Pancreas (tissue), 10 donors: ENCODE results near the gene C13orf42. TPM values are rescaled to one million over a fixed set of nuclear protein-coding genes. Genes with fewer than 3 reads are reported as not detected.

ENCODE experiments used
- ATAC-seq, 4 donors: fragments of 200-7000 bp; cut with Tn5 transposase; one replicate each; pipeline versions ENCODE4 v1.8.0 to v1.9.1; 2020; ENCODE audit warnings: mild to moderate bottlenecking in 4 of 4, moderate library complexity in 4 of 4
- DNase-seq, 6 donors: peaks; one replicate each; pipeline ENCODE4 v3.0.0-alpha.2; 2020
- FAIRE-seq: peaks from 2 replicates; lab custom pipeline; 2012; peaks lifted over from hg19 to GRCh38; lab: Jason Lieb, UNC
- H3K27ac ChIP-seq, 4 donors: fragments of 200-600 bp; sonication (generic); 1 replicate in 3 of 4; 2 replicates in 1 of 4; pipeline versions ENCODE4 v1.5.0 to v1.8.0; 2020
- H3K27me3 ChIP-seq, 4 donors: fragments of 200-600 bp; one replicate each; pipeline ENCODE4 v1.8.0; 2021
- H3K36me3 ChIP-seq, 3 donors: fragments of 200-600 bp; sonication (generic) in 1 of 3; one replicate each; pipeline versions ENCODE4 v1.5.0 to v1.8.0; 2020 to 2021
- H3K4me1 ChIP-seq, 3 donors: fragments of 200-600 bp; one replicate each; pipeline ENCODE4 v1.8.0; 2021
- H3K4me3 ChIP-seq, 4 donors: fragments of 200-600 bp; sonication (generic) in 2 of 4; one replicate each; pipeline versions ENCODE4 v1.5.0 to v1.8.0; 2020 to 2021
- H3K9me3 ChIP-seq, 4 donors: fragments of 200-600 bp; one replicate each; pipeline ENCODE4 v1.8.0; 2021
- WGBS, 2 donors: extraction: QIAGEN DNeasy Blood & Tissue Kit; methylation state at CpG; one replicate each; pipeline ENCODE4 v1.1.7; 2013; 5-methylcytosine and 5-hydroxymethylcytosine counted together
- intact Hi-C, 3 donors: fragments of 100-400 bp; cut with DNase I; formaldehyde crosslinking; loops; one replicate each; pipeline versions ENCODE4 v1.11.1 to v1.14.2; 2022
- polyA plus RNA-seq, 2 donors: library from polyadenylated mRNA; stranded (reverse); fragments of 200-250 nt; gene quantifications; one replicate each; pipeline ENCODE4 v1.2.3, GENCODE V29; 2013
- total RNA-seq, 6 donors: library from RNA; stranded (reverse); fragmentation: NEBNext Ultra II Directional in 4 of 6; extraction: Animal tissue kit (Norgen Biotek cat#: 25700) in 4 of 6; gene quantifications; one replicate each; pipeline versions ENCODE4 v1.2.1 to v1.2.4, GENCODE V29; 2021 to 2023
- TF ChIP-seq, protein P1 (sequence below), 4 donors: fragments of 200-600 bp; sonication (generic) in 3 of 4; IDR thresholded peaks; one replicate each; pipeline versions ENCODE4 v1.5.0 to v1.8.0; 2021; ENCODE audit warnings: antibody characterized with exemption in 4 of 4
- donor health status: healthy with polysubstance abuse.
- donor health status: DM: no; HTN: no; CAD: no; lungs with moderate emphysema.
- donor health status: DM: no; HTN: no; CAD: no.
- donor health status: control.
- donor health status: control.
- donor health status: Bipolar disorder and iron deficiency.
- donor health status: DM: yes; HTN: yes; CAD: no.
- donor health status: DM: no; HTN: no; CAD: no.
- donor health status: DM: no; HTN: no; CAD: no.
- donor health status: DM: yes; HTN: yes; CAD: no.

The C13orf42 gene
- total and polyA plus RNA-seq, 8 donors, result not detected

DNA sequence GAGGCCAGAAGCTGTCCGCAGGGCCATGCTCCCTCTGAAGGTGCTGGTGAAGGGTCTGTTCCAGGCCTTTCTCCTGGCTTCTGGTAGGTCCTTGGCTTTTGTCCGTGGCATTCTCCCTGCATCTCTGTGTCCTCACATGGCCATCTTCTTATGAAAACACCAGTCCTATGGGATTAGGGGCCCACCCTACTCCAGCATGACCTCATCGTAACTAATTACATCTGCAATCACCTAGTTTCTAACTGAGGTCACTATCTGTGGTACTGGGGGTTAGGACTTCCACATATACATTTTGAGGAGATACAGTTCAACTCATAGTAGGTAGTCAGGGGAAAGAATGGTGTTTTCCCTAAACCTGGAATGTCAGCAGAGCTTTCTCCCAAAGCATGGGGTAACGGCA is 3.1 kb downstream of the C13orf42 start:
- WGBS, 2 donors, result 85 to 87% methylated on average over 4 of the region's 4 CpGs
- TF ChIP-seq, protein P1, sequence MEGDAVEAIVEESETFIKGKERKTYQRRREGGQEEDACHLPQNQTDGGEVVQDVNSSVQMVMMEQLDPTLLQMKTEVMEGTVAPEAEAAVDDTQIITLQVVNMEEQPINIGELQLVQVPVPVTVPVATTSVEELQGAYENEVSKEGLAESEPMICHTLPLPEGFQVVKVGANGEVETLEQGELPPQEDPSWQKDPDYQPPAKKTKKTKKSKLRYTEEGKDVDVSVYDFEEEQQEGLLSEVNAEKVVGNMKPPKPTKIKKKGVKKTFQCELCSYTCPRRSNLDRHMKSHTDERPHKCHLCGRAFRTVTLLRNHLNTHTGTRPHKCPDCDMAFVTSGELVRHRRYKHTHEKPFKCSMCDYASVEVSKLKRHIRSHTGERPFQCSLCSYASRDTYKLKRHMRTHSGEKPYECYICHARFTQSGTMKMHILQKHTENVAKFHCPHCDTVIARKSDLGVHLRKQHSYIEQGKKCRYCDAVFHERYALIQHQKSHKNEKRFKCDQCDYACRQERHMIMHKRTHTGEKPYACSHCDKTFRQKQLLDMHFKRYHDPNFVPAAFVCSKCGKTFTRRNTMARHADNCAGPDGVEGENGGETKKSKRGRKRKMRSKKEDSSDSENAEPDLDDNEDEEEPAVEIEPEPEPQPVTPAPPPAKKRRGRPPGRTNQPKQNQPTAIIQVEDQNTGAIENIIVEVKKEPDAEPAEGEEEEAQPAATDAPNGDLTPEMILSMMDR (IDR thresholded peaks at IDR 0.05), result no peak
- no peak overlapping the region for H3K27ac ChIP-seq
- FAIRE-seq (no peak), ATAC-seq (no peak), DNase-seq (no peak)
- no peaks in the 10 kb centered on the region for H3K27me3 ChIP-seq
- H3K9me3 ChIP-seq, result no peaks in the 10 kb centered on the region
- H3K36me3 ChIP-seq, result no peaks in the 10 kb centered on the region
- intact Hi-C loops, result no loop called here
- H3K4me3 ChIP-seq, result no peak overlapping the region
- H3K4me1 ChIP-seq, result no peaks in the 10 kb centered on the region

DNA sequence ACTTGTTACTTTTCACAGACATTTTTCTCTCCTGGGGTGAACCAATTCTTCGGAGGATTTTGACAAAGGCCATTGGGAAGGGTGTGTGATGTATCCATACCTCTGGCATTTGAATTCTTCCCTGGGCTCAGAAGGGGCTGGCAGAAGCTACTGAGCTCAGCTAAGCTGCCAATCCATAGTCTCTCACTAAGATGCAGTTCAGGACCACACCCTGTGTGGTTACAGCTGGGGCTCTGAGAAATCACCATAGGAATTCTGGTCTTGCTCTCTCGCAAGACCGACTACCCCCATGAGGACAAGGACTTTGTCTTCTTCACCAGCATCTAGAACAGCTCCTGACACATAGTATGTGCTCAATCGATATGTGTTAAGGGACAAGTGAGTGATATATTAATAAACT is 6.0 kb downstream of the C13orf42 start:
- Histone ChIP-seq H3K27me3 (peaks cover 0 to 7% (median 0%) of the 10 kb centered on the region in 4 donors), H3K27ac (no peak overlapping the region), H3K4me1 (no peaks in the 10 kb centered on the region), H3K9me3 (no peaks in the 10 kb centered on the region), H3K4me3 (no peak overlapping the region), H3K36me3 (no peaks in the 10 kb centered on the region)
- no peak for ATAC-seq
- TF ChIP-seq, protein P1 (IDR thresholded peaks at IDR 0.05), result no peak
- WGBS, 2 donors, result 84 to 92% methylated on average over 4 of the region's 4 CpGs
- no peak for DNase-seq
- FAIRE-seq, result no peak
- intact Hi-C loops, result no loop called here

- FAIRE-seq (no peak), DNase-seq (no peak), ATAC-seq (no peak)
- Histone ChIP-seq H3K9me3 (no peaks in the 10 kb centered on the region), H3K27me3 (peaks cover 0 to 7% (median 0%) of the 10 kb centered on the region in 4 donors), H3K36me3 (no peaks in the 10 kb centered on the region), H3K27ac (no peak overlapping the region), H3K4me1 (no peaks in the 10 kb centered on the region), H3K4me3 (no peak overlapping the region)
- 45 to 50% methylated on average over 5 of the region's 5 CpGs for WGBS, 2 donors
- TF ChIP-seq, protein P1 (IDR thresholded peaks at IDR 0.05), result no peak
- intact Hi-C loops, result no loop called here
Measured at GRCh38 chr13:51101636-51102235, 9.3 kb downstream of the C13orf42 start.

GRCh38 chr13:51097353-51098043 is 13.6 kb downstream of the C13orf42 start:
- intact Hi-C loops, result no loop called here
- H3K9me3 ChIP-seq, result no peaks in the 10 kb centered on the region
- H3K27ac ChIP-seq, result no peak overlapping the region
- no peak overlapping the region for H3K4me3 ChIP-seq
- FAIRE-seq, result no peak
- ATAC-seq, result no peak
- WGBS, 2 donors, result 79 to 84% methylated on average over 4 of the region's 4 CpGs
- no peaks in the 10 kb centered on the region for H3K36me3 ChIP-seq
- H3K4me1 ChIP-seq, result no peaks in the 10 kb centered on the region
- peaks cover 0 to 7% (median 0%) of the 10 kb centered on the region in 4 donors for H3K27me3 ChIP-seq
- DNase-seq, result no peak
- TF ChIP-seq, protein P1 (IDR thresholded peaks at IDR 0.05), result no peak

- Histone ChIP-seq H3K27ac (no peak overlapping the region), H3K4me3 (no peak overlapping the region), H3K4me1 (no peaks in the 10 kb centered on the region), H3K27me3 (peaks cover 0 to 7% (median 0%) of the 10 kb centered on the region in 4 donors), H3K36me3 (no peaks in the 10 kb centered on the region), H3K9me3 (no peaks in the 10 kb centered on the region)
- intact Hi-C loops, result no loop called here
- TF ChIP-seq, protein P1 (IDR thresholded peaks at IDR 0.05), result no peak
- DNase-seq, result no peak
- no peak for FAIRE-seq
- WGBS, 2 donors, result 92 to 94% methylated on average over 1 of the region's 1 CpG
- no peak for ATAC-seq
Measured at GRCh38 chr13:51096131-51096530, 14.9 kb downstream of the C13orf42 start.
